HG03469 (cell line): ENCODE results near the gene NEDD4L.
"Not testable (repeated sequence)": the region's sequence is repeated elsewhere in the genome, so short reads cannot be mapped to it uniquely, and the experiment has no call there.

Source experiments
- ATAC-seq: cut with Tn5 transposase; IDR thresholded peaks from one replicate; pipeline ENCODE4 v1.9.1; 2021; ENCODE audit warnings: mild to moderate bottlenecking, moderate library complexity, moderate number of reproducible peaks; ENCODE audit not compliant: unreplicated experiment

Gene NEDD4L

DNA sequence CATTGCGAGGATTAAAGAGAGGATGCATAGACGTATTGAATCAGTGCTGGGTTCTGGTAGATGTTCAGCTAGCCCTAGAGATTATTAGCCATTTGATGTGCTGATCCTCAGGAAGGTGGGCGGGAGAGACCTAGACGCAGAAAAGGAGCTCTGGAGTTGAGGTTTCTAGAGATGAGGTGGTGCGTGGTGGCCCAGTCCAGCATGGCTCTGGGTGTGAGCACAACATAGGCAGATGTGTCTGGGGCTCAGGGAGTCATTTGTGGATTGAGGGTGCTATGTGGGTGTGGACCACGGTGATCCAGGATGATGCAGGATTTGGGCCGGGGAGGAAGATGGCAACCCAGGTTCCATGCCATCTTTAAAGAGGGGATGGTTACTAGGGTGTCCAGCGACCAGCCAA is 102.1 kb downstream of the NEDD4L start:
- no peak for ATAC-seq

DNA sequence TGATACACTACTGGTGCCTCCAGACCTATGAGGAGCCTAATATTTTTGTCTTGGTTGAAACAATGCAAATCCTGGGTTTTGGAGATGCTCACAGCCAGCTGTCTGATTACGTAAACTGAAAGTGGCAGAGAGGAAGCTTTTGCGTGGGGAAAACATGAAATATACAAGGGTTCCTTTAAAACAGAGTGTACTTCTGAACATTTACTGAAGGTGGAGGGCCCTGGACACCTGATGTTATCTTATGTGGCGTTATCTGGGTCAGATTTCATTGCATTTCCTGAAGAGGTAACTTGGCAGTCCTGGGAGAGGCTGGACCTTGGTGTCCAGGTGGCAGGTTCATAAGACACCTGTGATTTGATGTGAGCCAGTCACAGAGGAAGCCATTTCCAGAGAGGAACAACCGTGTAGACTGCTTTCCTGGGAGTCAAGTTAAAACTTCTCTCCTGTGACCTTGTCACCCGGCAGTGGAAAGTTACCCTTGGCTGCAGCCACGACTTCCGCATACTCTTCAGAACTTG is 105.0 kb downstream of the NEDD4L start:
- ATAC-seq = peak; percentile 63

DNA sequence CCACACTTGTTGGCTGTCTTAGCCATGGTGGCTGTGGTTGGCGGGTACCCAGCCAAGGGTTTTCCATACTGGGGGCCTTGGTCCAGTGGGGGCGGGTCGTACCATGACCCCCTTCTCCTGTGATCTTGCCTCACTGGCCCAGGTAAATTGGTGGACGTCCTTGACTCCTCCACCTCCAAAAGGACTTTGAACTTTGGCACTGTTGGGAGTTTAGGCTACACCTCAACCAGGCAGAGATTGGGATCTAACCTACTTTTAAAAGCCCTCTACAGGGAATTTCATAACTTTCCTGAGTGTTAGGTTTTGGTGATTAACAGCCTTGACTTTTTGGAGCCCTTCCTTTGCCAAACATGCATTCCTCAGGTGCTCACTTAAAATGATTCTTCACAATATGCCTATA is 106.7 kb downstream of the NEDD4L start:
- no peak for ATAC-seq

DNA sequence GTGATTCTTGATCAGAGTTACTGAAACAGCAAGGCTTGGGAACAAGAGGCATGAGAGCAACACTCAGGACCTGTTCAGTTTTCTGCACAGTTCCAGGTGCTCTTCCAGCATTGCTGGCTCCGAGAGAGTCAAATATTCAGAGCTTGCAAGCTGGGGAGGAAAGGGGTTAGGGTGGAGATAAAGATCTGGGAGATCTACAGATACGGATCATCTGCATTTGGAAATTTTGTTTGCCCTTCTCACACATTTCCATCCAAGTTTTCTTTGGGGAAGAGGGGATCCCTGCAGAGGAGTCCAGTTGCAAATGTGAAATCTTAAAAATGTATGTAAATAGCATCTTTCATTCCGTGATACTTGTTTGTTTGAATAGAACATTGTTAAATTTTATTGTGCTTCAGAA is 108.2 kb downstream of the NEDD4L start:
- no peak for ATAC-seq

DNA sequence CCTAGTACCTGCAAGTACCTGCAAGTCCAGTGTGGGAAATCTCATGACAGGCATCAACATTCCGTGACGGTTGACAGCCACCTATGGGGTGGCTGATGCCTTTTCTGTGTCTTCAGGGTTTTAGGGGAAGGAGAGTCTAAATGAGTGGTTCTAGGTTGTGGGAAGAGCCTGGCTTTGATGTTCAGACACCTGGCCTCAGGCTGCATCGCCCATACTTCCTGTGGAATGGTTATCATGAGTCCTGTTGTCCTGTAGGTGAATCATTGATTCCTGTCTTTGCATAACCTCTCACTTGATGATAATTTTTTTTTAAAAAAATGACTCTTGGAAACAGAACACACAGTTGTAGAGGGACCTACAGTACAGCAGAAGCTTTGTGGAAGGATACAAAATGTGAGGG is 108.9 kb downstream of the NEDD4L start:
- no peak for ATAC-seq

DNA sequence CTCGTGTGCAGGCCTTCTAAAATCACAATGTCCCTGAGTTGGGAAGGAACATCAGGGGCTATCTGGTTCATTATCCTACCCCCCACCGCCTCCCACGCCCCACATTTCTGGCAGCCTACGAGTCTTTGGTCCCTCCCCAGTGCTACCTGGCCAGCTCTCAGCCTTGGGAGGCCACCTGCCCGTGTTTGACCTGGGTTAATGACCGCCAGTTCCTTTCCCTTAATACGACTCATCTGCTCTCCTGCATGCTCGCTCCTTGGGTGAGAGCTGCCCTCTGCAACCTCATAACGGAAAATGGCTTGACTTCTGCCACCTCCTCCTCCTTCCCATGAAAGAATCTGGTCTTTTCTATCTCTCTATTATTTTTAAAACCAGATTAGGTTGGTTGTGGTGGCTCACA is 112.5 kb downstream of the NEDD4L start:
- no peak for ATAC-seq

DNA sequence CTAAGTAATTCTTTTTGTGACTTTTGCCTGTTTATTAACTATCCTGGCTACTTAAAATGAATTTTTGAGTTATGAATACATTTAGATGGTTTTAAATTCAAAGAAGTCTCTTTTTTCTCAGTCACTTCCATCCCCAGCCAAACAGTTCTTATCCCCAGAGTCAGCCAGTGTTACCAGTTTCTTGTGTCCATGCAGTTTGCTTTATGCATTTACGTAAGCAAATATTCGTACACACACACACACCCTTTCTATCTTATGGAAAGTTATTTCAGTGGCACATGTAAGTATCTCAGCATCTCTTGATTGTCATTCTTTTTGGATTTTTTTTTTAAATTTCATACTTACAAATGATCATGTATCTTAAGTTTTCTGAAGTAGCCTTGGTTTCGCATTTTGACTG is 113.2 kb downstream of the NEDD4L start:
- ATAC-seq = no peak

DNA sequence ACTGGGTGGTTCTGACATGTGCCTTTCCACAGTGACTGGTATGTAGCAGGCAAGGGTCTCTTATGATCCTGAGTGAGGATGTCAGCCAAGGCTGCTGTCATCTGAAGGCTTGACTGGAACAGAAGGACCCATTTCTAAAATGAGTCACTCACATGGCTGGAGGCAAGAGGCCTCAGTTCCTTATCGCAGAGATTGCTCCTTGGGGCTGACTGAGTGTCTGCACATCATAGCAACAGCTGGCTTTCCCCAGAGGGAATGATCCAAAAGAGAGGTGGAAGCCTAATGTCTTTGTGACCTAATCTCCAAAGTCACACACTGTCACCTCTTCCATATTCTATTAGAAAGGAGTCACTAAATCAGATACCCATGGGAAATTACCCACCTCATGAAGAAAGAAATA is 114.0 kb downstream of the NEDD4L start:
- no peak for ATAC-seq

DNA sequence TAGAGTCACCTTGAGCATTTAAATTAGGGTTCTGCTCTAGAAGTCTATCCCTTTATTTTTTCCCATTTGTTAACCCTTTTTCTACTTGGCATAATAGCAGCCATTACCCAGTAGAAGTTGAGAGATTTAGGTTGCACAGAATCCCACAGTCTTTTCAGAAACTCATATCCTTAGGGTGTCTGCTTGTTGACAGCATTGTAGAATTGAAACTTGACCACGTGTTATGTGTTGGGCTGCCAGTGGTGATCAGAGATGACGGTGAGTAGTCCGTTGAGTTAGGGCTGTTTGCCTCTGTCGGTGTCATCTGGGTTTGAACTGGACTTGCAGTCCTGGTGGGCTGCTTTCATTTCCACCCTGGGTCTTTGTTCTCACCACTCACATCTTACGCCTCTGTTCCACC is 114.4 kb downstream of the NEDD4L start:
- ATAC-seq = no peak

DNA sequence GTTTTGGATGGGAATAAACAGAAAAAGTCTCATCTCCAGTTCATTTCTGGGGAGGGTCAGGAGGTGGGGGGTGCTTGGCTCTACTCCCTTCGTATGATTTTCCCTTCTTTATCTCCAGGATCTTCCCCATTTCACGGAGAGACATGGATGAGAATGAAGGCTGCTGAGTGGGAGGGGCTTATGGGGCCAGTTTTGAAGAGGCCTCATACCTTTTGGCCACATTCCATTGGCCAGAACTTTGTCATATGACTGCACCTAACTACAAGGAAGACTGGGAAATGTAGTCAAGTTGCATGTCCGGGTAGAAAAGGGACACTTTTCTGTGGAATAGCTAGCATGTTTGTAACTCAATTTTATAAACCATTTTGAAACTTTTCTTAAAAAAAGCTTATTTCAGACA is 117.6 kb downstream of the NEDD4L start:
- ATAC-seq = no peak

DNA sequence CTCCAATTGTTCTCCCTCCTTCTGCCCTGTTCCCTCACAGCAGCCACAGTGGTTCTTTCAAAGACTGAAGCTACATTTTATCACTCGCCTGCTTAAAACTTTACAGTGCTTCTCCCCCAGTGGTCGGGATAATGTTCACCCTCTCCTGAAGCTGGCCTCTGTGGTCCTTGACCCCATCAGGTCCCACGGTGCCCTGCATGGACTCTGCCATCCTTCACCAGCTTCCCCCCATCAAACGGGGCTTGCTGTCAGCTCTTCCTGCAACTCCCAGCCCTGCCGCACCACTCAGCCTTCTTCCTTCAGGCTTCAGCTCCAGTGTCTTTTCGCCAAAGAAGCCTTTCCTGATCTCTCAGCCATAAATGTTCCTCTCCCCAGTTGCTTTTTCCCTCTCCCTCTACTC is 118.1 kb downstream of the NEDD4L start:
- ATAC-seq = no peak

DNA sequence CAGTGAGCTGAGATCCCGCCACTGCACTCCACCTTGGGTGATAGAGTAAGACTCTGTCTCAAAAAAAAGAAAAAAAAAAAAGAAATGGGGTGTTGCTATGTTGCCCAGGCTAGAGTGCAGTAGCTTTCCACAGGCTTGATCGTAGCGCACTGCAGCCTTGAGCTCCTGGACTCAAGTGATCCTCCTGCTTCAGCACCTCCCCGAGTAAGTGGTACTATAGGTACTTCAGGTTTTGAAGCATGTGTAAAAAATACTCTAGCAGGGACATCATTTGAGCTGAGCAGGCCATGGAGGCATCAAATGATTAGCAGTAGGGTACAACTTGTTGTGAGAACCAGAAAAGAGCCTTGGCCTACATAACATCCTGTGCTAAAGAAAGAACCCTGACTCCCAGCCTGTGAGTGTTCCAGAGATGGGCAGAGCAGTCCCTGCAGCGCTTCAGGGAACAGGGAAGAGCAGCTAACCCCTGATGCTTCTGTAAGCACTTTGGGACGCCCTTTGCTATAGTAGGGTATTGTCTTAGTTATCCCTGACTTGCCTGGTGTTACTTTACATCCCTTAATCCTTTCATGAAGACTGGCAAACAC is 119.1 kb downstream of the NEDD4L start:
- no peak for ATAC-seq

DNA sequence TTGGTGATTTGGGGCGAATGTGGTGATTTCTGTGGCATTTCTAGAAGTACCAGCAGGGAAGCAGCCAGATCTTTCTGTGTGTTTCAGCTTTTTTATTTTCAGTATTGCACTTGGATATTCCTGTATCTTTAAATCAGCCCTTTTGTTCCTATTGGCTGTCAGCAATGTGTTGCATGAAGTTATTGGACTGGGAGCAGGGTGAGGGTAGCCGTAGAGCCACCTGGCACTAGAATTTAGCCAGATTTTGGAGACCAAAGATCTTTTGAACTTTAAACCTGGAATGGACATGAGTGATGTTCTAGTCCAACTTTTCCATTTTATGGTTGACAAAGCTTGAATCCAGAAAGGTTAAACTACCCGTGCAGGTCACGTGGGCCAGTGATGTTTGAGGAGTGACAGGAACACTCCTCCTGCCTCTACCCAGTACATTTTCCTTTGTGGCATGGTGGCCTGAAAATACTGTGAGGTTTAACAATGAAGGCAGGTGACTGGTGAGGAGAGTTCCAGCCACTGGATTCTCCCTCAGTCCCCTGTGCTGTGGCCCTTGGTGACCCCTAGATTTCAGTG is 122.3 kb downstream of the NEDD4L start:
- no peak for ATAC-seq

DNA sequence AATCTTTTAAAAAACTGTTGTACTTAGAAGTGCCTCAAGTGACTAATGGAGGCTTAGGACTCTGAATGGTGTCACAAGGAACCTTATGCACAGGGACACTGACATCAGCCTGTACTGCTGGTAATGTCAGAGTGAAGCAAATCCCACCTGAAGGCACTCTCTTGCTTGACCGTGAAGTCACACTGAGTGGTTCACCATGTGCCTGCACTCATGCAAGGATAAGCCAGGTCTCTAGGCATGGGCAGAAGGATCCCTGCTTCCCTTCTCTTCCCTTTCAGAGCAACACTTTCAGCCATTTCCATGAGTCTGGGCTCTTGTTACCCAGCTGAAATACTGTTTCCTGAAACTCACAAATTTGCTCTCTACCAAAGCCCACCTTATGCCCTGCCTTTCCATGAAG is 123.0 kb downstream of the NEDD4L start:
- no peak for ATAC-seq

DNA sequence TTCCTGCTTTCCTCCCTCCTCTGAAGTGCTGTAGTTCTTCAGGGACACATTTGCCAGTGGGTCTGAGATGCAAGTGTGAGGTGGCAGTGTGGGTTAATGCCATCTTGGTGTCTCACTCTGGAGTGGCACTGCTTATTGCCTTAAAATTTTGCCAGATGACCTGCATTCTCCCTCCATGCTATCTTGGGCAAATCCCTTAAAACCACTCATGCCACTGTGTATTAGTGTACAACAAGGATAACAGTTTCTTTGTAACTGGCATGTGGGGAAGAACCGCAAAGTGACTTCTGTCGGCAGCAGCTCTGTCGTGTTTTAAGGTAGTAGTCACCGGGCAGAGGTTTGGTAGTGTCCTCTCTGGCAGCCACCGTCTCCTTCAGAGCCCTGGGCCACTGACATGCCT is 124.2 kb downstream of the NEDD4L start:
- no peak for ATAC-seq

DNA sequence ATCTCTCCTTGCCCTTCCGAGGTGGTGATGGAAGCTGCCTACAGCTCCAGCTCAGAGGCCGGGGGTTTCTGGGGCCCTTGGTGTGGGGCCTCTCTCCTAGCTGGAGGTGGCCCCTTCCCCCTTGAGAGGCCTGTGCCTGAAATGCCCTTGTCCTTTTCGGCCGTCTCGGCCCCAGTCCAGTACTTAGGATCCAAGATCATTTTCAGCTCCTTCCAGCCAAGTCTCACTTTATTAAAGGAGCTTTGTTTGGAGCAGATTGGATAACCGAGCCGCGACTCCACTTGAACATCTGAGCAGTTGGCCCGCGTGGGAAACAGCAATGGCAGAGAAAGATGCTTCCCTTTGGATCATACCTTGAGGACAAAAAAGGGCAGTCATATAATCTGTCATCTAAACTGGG is 125.0 kb downstream of the NEDD4L start:
- ATAC-seq = no peak

DNA sequence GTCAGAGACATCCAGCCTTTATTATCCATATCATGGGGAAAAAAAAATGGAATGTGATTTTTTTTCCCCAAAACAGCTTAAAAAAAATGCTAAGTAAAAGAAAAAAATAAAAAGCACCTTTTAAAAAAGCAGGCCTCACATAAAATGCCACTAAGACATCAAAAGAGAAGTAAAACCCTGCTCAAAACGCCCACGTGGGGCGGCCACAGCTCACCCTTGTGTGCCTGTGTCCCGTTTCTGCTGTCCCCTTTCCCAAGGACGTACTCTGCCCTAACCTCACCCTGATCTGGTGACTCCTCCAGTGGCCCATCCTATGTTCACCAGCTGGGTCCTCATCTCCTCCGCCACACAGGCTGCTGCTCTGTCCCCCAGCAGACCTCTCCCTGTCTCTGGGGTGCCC is 125.4 kb downstream of the NEDD4L start:
- ATAC-seq = no peak

DNA sequence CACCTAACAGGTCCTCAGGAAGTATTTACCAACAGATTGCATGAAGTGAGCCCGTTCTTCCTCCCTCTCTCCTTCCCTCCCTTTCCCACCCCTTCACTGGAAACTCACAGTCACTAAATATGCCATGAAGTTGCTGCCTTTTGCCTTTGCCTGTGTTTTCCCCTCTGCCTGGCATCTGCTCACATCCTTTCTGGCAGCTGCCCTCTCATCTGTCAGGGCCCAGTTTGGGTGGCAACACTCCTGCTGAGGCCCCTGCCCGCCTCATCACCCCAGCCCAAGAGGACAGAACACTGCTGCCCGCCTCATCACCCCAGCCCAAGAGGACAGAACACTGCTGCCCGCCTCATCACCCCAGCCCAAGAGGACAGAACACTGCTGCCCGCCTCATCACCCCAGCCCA is 126.0 kb downstream of the NEDD4L start:
- ATAC-seq = not testable (repeated sequence)

DNA sequence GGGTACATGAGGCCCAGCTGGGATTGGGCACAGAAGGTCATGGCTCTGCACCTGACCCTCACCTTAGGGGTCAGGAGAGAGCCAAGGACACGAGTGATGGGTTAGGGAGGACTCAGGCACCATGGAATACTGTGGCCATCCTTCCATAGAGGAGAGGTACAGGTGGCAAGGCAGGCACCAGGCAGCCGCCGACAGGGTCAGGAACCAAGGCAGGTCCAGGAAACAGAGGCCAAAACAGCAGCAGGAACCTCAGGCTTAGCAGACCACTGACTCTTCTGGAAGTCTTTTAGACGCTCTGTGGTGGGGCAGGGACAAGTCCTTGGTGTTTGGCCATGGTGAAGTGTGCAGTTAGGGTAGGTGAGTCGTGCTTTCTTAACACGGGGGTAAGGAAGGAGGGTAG is 128.0 kb downstream of the NEDD4L start:
- ATAC-seq = no peak

DNA sequence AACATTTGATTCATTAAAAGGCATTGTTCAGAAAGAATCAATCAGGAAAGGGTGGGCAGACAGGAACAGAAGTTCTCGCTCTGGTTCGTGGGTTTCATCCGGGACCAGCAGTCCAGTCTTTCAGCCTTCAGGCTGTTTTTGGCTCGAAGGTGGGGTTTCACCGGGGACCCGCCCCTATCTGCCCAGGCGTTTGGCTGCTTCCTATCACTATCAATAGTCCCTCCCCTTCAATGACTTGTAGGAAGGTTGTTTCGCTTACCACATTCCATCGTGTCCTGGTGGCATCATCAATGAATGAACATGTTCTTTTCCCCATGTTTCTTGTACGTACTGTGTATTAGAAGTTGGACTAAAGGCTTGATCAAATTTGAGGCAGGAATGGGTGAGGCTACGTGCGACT is 130.3 kb downstream of the NEDD4L start:
- no peak for ATAC-seq

DNA sequence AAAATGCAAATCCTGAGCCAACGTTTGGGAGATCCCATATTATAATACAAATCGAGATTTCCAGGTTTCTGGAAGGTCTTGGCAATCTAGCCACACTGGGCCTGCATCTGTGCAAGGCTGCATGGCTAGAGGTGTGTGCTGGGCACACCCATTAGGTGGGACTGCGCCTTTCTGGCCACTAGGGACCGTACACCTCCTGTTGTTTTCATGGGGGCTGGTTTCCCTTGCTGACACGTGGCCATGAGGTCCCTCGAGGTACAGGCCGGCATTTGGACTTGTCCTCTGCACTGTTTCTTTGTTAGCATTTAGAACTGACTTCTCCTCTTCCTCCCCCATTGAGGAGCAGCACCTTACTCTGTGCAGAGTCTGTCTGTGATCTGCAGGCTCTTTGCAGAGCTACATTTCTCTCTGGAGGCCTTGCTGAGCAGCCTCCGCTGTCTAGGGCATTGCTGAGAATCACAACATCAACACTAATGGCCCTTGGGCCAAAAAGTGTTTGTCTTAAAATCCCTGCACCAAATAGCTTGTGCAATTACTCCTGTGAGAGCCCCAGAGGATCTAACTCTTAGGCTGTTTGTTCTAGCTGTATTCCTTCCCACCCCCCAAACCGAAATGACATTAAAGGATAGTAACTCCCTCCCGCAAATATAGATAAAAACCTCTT is 131.2 kb downstream of the NEDD4L start:
- ATAC-seq = no peak

DNA sequence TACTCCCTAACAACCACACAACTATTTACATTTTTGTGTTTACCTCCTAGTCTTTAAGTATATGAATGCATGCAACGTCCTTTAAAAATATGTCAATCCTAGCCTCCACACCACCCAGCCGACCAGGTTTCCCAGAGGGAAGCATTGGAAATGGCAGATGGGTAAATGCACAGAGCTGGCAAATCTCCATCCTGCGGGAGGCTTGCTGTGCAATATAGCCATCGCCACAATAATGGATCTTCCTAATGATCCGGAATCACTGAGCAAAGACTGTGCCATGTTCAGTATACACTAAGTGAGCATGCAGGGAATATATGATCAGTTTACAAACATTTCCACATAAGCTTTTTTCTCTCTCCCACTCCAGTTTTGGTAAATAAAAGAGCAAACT is 131.8 kb downstream of the NEDD4L start:
- no peak for ATAC-seq
